Transverse colon (tissue), 3 donors: ENCODE data around the gene RNF144A.

Experiments used
- POLR2A ChIP-seq: fragments of 450-650 bp; IDR thresholded peaks from one replicate; pipeline ENCODE4 v1.6.1; 2016; ENCODE audit warnings: antibody characterized with exemption, mild to moderate bottlenecking, moderate library complexity
- TF ChIP-seq, protein P1 (sequence below), 5 experiments: fragments of 200-600 bp in 3 of 5; fragments of 450-650 bp in 2 of 5; sonication (generic) in 3 of 5; IDR thresholded peaks; 1 replicate in 2 of 5; 2 replicates in 3 of 5; pipeline ENCODE4 v1.5.1; 2016 to 2017; ENCODE audit warnings: antibody characterized with exemption in 5 of 5, inconsistent platforms in 3 of 5, mild to moderate bottlenecking in 2 of 5, moderate library complexity in 1 of 5

GRCh38 chr2:7060631-7061449, 143.6 kb downstream of the RNF144A start:
- no peak for TF ChIP-seq POLR2A
- TF ChIP-seq, protein P1, sequence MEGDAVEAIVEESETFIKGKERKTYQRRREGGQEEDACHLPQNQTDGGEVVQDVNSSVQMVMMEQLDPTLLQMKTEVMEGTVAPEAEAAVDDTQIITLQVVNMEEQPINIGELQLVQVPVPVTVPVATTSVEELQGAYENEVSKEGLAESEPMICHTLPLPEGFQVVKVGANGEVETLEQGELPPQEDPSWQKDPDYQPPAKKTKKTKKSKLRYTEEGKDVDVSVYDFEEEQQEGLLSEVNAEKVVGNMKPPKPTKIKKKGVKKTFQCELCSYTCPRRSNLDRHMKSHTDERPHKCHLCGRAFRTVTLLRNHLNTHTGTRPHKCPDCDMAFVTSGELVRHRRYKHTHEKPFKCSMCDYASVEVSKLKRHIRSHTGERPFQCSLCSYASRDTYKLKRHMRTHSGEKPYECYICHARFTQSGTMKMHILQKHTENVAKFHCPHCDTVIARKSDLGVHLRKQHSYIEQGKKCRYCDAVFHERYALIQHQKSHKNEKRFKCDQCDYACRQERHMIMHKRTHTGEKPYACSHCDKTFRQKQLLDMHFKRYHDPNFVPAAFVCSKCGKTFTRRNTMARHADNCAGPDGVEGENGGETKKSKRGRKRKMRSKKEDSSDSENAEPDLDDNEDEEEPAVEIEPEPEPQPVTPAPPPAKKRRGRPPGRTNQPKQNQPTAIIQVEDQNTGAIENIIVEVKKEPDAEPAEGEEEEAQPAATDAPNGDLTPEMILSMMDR (IDR thresholded peaks at IDR 0.05) = no peak
